ACHN (cell line): ENCODE data around the gene MAP3K3.
A peak's percentile ranks its signal among the peaks of the same experiment; 100 is the strongest.
"Not testable (repeated sequence)": the region's sequence is repeated elsewhere in the genome, so short reads cannot be mapped to it uniquely, and the experiment has no call there.

Experiments
- DNase-seq: peaks from one replicate; pipeline ENCODE4 v3.0.0-alpha.2; 2015
- in situ Hi-C: cut with HindIII; loops from 2 replicates; pipeline ENCODE4 v1.10.0; 2017; ENCODE audit warnings: low sequenced_read_pairs, low pct_ligation_motif_present, low pct_unique_long_range_greater_than_20kb

MAP3K3 gene

GRCh38 chr17:63699638-63700527 is 77.7 kb downstream of the MAP3K3 start, which contains the start of gene LIMD2:
LIMD2 (minus strand) TSS chr17:63700125; CDS start chr17:63699298, 827 bp downstream.
- in situ Hi-C loops, result no loop called here
- peak; percentile 48 for DNase-seq

DNA sequence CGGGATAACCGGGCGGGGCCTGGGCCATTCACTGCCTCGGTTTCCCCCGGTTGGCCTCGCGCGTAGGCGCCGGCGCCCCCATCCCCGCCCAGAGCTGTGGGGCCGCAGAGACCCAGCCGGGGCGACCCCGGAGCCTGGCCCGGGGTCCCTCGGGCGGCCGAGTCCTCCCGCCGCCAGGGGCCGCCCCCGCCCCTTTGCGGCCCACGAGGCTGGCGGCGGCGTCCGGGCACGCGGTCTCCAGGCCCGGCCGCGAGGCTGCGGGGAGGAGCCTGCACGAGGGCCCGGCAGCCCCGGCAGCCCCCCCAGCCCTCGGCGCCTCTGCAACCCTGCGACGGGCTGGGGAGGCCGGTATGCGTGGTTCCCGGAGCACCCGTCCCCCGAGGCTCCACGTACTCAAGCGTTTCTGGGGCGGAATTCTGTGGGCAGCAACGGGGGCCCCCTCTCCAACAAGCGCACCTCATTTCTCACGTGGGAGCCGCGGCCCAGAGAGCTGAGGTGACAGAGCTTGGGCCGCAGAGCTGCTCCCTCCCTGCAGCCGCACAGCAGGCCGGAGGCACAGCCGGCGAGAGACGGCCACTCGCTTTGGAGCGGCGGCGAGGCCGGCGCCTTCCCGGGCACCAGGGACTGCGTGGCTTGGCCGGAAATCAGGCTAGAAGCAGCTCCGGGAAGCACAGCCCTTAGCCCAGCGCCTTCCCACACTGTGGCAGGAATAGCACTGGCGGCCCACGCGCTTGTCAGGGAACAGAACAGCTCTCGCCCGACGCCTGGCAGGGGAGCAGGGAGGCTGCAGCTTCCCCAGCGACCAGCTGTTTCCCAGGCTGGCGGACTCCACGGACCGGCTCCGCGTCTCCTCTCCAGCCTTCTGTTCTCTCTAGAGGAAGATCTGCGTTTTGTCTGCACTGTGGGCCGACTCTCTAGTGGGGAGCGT is 78.6 kb downstream of the MAP3K3 start:
- in situ Hi-C loops, result no loop called here

GRCh38 chr17:63701456-63701820 is 79.2 kb downstream of the MAP3K3 start:
- in situ Hi-C loops, result no loop called here
- no peak for DNase-seq

More for the DNA sequence above, 78.6 kb downstream of the MAP3K3 start:
- no peak for DNase-seq

DNA sequence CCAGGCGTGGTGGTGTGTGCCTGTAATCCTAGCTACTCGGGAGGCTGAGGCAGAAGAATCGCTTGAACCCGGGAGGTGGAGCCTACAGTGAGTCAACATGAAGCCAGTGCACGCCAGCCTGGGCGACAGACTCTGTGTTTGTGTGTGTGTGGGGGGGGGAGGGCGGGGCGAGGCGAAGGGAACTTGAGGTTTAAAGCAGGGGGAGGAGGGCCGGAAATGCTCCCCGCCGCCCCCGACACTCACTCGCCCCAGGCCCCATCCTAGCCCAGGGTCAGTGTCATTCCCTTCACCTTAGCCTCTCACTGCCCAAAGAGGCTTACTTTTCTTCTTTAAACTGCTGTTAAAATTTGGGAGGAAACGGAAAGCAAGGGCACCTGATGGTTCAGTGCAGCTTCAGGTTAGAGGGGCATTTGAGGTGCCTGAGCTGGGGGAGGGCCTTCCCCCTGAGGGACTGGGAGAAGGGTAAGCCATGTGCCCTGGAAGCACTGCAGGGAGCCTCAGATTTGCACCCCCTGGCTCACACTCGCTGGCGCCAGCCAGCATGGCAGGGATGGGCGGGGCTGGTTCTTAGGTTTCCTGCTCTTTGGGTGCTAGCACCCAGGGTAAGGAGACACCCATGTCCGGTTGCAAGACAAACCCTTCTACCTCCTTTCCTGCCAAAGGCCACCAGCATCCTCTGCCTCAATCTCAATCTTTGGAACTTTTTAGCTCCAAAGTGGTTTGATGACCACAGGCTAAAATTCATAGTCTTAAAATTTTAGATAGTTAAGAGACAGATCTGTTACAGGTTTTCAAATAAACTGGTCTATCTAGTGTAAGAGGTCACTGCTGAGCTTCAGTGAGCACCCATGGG is 79.9 kb downstream of the MAP3K3 start:
- DNase-seq, result no peak
- in situ Hi-C loops, result no loop called here

- in situ Hi-C loops, result no loop called here
- no peak for DNase-seq
Measured at GRCh38 chr17:63702721-63703015, 80.5 kb downstream of the MAP3K3 start.

- DNase-seq, result no peak
- in situ Hi-C loops, result no loop called here
Measured at GRCh38 chr17:63703029-63703428, 80.8 kb downstream of the MAP3K3 start.

DNA sequence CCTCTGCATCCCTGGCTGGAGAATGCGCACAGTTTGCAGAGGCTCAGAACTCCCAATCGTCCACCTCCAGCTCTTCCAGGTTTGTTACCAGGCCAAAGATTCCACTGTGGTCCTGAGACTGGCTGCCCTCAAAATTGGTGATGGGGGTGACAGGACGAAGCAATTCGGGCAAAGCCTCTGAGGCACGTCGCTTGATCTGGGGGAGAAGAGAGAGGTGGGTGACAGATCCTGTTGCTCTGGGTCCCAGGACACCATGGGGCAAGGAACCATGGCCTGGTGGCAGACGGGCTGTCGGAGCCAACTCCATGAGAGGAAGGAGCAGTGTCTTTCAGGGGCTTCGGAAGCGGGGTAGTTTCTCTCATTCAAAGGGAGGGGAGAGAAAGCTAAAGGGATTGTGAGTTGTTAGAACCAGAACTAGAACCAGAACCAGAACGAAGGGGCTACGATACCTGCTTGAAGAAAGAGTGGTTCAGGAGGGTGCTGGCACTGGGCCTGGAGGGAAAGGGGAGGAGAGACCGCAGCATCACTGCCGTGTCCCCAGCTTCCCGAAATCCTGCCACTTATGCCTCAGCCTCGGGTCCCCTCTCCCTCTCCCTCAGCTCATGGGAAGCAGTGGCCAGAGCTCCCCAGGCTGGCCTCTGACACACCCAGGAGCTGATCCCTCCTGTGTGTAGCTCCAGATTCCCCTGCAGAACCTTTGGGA is 81.5 kb downstream of the MAP3K3 start:
- DNase-seq, result no peak
- in situ Hi-C loops, result no loop called here

- in situ Hi-C loops, result no loop called here
- DNase-seq, result no peak
Measured at GRCh38 chr17:63704259-63704576, 82.0 kb downstream of the MAP3K3 start.

DNA sequence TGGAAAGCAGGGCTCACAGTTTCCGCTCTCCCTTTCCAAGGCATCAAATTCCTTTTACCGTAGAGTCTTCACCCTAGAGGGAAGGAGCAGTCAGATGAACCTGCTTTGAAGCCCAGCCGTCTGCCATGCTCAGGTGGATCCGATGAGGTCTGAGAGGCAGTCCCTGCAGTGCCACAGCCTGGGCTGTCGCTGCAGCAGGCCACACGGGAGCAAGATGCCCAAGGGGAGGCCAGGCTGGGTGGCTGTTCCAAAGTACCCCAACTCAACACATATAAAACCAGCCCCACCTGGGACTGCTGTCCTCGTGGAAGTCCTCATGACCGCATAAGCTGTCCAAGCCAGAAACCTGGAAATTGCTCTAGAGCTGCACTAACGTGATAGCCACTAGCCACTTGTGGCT is 82.6 kb downstream of the MAP3K3 start:
- in situ Hi-C loops, result no loop called here
- DNase-seq, result no peak

GRCh38 chr17:63705657-63706056 is 83.4 kb downstream of the MAP3K3 start:
- in situ Hi-C loops, result no loop called here
- DNase-seq, result no peak

DNA sequence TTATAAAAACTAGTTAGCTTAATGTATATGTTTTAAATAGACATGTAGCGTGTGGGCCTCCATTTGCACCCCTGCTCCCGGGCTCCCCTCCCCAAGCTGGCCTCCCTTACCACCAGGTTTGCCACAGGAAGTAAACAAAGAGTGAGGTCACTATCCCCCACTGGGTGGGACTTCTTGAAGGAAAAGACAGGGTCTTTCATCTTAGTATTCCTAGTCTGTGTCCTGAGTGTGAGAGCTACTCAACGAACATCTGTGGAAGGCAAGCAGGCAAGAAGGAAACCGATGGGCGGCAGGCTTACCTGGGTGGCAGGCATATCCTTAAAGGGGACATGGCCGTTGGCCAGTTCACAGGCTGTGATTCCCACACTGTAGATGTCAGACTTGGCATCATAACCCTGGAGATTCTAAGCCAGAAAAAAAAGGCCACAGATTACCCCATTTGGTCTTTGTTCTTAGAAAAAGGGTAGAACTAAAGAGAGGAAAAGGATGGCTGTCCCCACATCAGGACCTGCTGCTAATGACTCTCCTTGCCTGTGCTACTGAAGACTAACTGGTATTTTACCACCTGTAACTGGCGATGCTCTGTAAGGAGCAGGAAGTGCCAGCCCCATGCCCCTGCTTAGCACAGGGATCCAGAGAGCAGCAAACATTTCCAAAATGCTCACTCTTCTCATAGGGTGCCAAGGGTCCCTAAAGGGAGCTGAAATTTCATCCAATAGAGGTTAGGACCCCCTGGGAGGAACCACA is 84.3 kb downstream of the MAP3K3 start:
- no peak for DNase-seq
- in situ Hi-C loops, result no loop called here

- in situ Hi-C loops, result no loop called here
- DNase-seq, result no peak
Measured at GRCh38 chr17:63707151-63707550, 84.9 kb downstream of the MAP3K3 start.

DNA sequence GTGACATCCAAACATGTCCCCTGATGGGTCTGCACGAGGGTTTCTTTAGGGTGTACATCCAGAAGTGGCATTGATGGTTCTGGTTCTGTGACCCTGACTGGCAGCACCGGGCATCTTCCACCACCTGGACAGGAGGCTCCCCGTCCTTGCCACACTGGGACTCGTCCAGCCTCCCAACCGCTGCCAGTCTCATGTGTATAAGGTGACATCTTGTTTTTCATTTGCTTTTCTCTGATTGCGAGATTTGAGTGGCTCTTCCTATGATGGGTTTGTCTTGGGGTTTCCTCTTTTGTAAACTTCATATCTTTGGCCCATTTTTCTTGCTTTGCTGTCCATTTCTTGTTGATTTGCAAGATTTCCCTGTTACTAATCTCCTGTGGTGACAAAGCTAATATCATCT is 86.9 kb downstream of the MAP3K3 start:
- DNase-seq, result no peak
- in situ Hi-C loops, result no loop called here

- in situ Hi-C loops, result no loop called here
- DNase-seq, result no peak
Measured at GRCh38 chr17:63714550-63715277, 92.5 kb downstream of the MAP3K3 start.

- in situ Hi-C loops, result no loop called here
- no peak for DNase-seq
Measured at GRCh38 chr17:63716426-63716825, 94.2 kb downstream of the MAP3K3 start.

GRCh38 chr17:63718988-63719387 is 96.8 kb downstream of the MAP3K3 start:
- no peak for DNase-seq
- in situ Hi-C loops, result no loop called here

DNA sequence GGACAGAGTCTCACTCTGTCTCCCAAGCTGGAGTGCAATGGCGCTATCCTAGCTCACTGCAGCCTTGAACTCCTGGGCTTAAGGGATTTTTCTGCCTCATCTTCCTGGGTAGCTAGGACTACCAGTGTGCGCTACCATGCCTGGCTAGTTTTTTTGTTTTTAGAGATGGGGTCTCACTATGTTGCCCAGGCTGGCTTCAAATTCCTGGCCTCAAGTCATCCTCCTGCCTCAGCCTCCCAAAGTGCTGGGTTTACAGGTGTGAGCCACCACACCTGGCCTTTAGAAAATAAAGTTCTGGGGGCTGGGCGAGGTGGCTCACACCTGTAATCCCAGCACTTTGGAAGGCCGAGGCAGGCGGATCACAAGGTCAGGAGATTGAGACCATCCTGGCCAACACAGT is 98.0 kb downstream of the MAP3K3 start:
- in situ Hi-C loops, DNase-seq: not testable (repeated sequence)
